Skeletal muscle satellite cell (primary cell): ENCODE results near the gene SMG9.
"Not testable (repeated sequence)": the region's sequence is repeated elsewhere in the genome, so short reads cannot be mapped to it uniquely, and the experiment has no call there.

Experiments
- H3K27me3 ChIP-seq: 2 replicates; pipeline ENCODE4 v1.7.0; 2013; ENCODE audit warnings: low read length; ENCODE audit not compliant: control insufficient read depth, insufficient read depth
- H3K36me3 ChIP-seq: 2 replicates; pipeline ENCODE4 v1.7.0; 2013; ENCODE audit warnings: mild to moderate bottlenecking, control low read depth, low read length; ENCODE audit not compliant: insufficient read depth
- H3K4me1 ChIP-seq: 2 replicates; pipeline ENCODE4 v1.7.0; 2013; ENCODE audit warnings: low read length; ENCODE audit not compliant: control insufficient read depth, insufficient read depth
- H3K4me2 ChIP-seq: 2 replicates; pipeline ENCODE4 v1.7.0; 2013; ENCODE audit warnings: mild to moderate bottlenecking, low read length
- H3K4me3 ChIP-seq: 2 replicates; pipeline ENCODE4 v1.7.0; 2013; ENCODE audit warnings: low read length
- H3K9ac ChIP-seq: 2 replicates; pipeline ENCODE4 v1.7.0; 2013; ENCODE audit warnings: mild to moderate bottlenecking, low read depth, low read length, moderate library complexity
- H3K9me3 ChIP-seq: replicated peaks from 2 replicates; pipeline ENCODE4 v1.7.0; 2013; ENCODE audit warnings: mild to moderate bottlenecking, control low read depth, low read length

SMG9 gene

GRCh38 chr19:43766755-43767043 lies 11.9 kb upstream of the SMG9 start:
- peaks cover 46% of the 10 kb centered on the region for H3K4me1 ChIP-seq
- H3K27me3 ChIP-seq, result no peaks in the 10 kb centered on the region
- no peaks in the 10 kb centered on the region for H3K36me3 ChIP-seq
- H3K9me3 ChIP-seq, result no peaks in the 10 kb centered on the region
- H3K4me2 ChIP-seq, result no peak overlapping the region
- no peak overlapping the region for H3K4me3 ChIP-seq
- H3K9ac ChIP-seq, result no peak overlapping the region

GRCh38 chr19:43765109-43765876 lies 10.5 kb upstream of the SMG9 start:
- H3K27me3 ChIP-seq, result no peaks in the 10 kb centered on the region
- H3K4me2 ChIP-seq, result peak overlapping the region; percentile 65
- H3K4me3 ChIP-seq, result no peak overlapping the region
- H3K36me3 ChIP-seq, result no peaks in the 10 kb centered on the region
- H3K4me1 ChIP-seq, result peaks cover 53% of the 10 kb centered on the region
- no peaks in the 10 kb centered on the region for H3K9me3 ChIP-seq
- peak overlapping the region; percentile 60 for H3K9ac ChIP-seq

- Histone ChIP-seq H3K4me2 (peak overlapping the region; percentile 65), H3K4me1 (peaks cover 56% of the 10 kb centered on the region), H3K9ac (peak overlapping the region; percentile 48)
- not testable (repeated sequence) for H3K27me3 ChIP-seq, H3K36me3 ChIP-seq, H3K9me3 ChIP-seq, H3K4me3 ChIP-seq
Measured at GRCh38 chr19:43764684-43765083, 9.9 kb upstream of the SMG9 start.

GRCh38 chr19:43763473-43763939 lies 8.7 kb upstream of the SMG9 start:
- peak overlapping the region; percentile 22 for H3K4me2 ChIP-seq
- no peaks in the 10 kb centered on the region for H3K36me3 ChIP-seq
- peaks cover 65% of the 10 kb centered on the region for H3K4me1 ChIP-seq
- no peaks in the 10 kb centered on the region for H3K27me3 ChIP-seq
- H3K9me3 ChIP-seq, result no peaks in the 10 kb centered on the region
- H3K4me3 ChIP-seq, result no peak overlapping the region
- peak overlapping the region; percentile 34 for H3K9ac ChIP-seq

- Histone ChIP-seq H3K36me3 (no peaks in the 10 kb centered on the region), H3K4me2 (no peak overlapping the region), H3K4me3 (no peak overlapping the region), H3K27me3 (no peaks in the 10 kb centered on the region), H3K4me1 (peaks cover 68% of the 10 kb centered on the region), H3K9me3 (no peaks in the 10 kb centered on the region), H3K9ac (peak overlapping the region; percentile 17)
Measured at GRCh38 chr19:43762814-43763213, 8.1 kb upstream of the SMG9 start.

- no peaks in the 10 kb centered on the region for H3K36me3 ChIP-seq
- no peaks in the 10 kb centered on the region for H3K9me3 ChIP-seq
- peaks cover 82% of the 10 kb centered on the region for H3K4me1 ChIP-seq
Measured at GRCh38 chr19:43760941-43761340, 6.2 kb upstream of the SMG9 start.

GRCh38 chr19:43759515-43759914 lies 4.8 kb upstream of the SMG9 start:
- H3K4me3 ChIP-seq, result no peak overlapping the region
- H3K9ac ChIP-seq, result peak overlapping the region; percentile 41
- peaks cover 78% of the 10 kb centered on the region for H3K4me1 ChIP-seq
- peak overlapping the region; percentile 1 for H3K4me2 ChIP-seq
- H3K9me3 ChIP-seq, result no peaks in the 10 kb centered on the region
- H3K36me3 ChIP-seq, result no peaks in the 10 kb centered on the region
- H3K27me3 ChIP-seq, result no peaks in the 10 kb centered on the region

More at GRCh38 chr19:43760941-43761340, 6.2 kb upstream of the SMG9 start:
- H3K9ac ChIP-seq, result no peak overlapping the region
- H3K4me2 ChIP-seq, result no peak overlapping the region
- no peak overlapping the region for H3K4me3 ChIP-seq
- no peaks in the 10 kb centered on the region for H3K27me3 ChIP-seq

GRCh38 chr19:43755256-43755801 lies 567 bp upstream of the SMG9 start:
- Histone ChIP-seq H3K4me1 (peaks cover 70% of the 10 kb centered on the region), H3K36me3 (peaks cover 11% of the 10 kb centered on the region), H3K4me3 (peak overlapping the region; percentile 85), H3K9ac (peak overlapping the region; percentile 99), H3K4me2 (peak overlapping the region; percentile 99), H3K27me3 (no peaks in the 10 kb centered on the region), H3K9me3 (no peaks in the 10 kb centered on the region)

GRCh38 chr19:43754253-43754502 lies 584 bp downstream of the SMG9 start:
- Histone ChIP-seq H3K4me1 (peaks cover 62% of the 10 kb centered on the region), H3K27me3 (no peaks in the 10 kb centered on the region), H3K4me2 (peak overlapping the region; percentile 99), H3K9me3 (no peaks in the 10 kb centered on the region), H3K9ac (peak overlapping the region; percentile 99), H3K4me3 (peak overlapping the region; percentile 85), H3K36me3 (peaks cover 22% of the 10 kb centered on the region)

GRCh38 chr19:43752287-43752875 lies 2.4 kb downstream of the SMG9 start:
- Histone ChIP-seq H3K4me2 (peak overlapping the region; percentile 99), H3K27me3 (no peaks in the 10 kb centered on the region), H3K9ac (no peak overlapping the region), H3K9me3 (no peaks in the 10 kb centered on the region), H3K36me3 (peaks cover 38% of the 10 kb centered on the region), H3K4me3 (no peak overlapping the region), H3K4me1 (peaks cover 47% of the 10 kb centered on the region)

- Histone ChIP-seq H3K36me3 (peaks cover 45% of the 10 kb centered on the region), H3K9ac (no peak overlapping the region), H3K4me2 (peak overlapping the region; percentile 99), H3K27me3 (no peaks in the 10 kb centered on the region), H3K9me3 (no peaks in the 10 kb centered on the region), H3K4me3 (no peak overlapping the region), H3K4me1 (peaks cover 39% of the 10 kb centered on the region)
Measured at GRCh38 chr19:43751466-43752220, 3.1 kb downstream of the SMG9 start.
